HK-2 (cell line): ENCODE results near the gene NEK1.
"Not testable (repeated sequence)": the region's sequence is repeated elsewhere in the genome, so short reads cannot be mapped to it uniquely, and the experiment has no call there.

Experiments used
- DNase-seq: peaks from one replicate; pipeline ENCODE4 v3.0.0-alpha.2; 2018; ENCODE audit not compliant: unreplicated experiment

The NEK1 gene

GRCh38 chr4:169626331-169627282 lies 14.2 kb upstream of the NEK1 start:
- DNase-seq: no peak

GRCh38 chr4:169625886-169626285 lies 13.5 kb upstream of the NEK1 start:
- DNase-seq: no peak

- DNase-seq: not testable (repeated sequence)
These were observed 11.6 kb upstream of the NEK1 start for GRCh38 chr4:169624012-169624411.

DNA sequence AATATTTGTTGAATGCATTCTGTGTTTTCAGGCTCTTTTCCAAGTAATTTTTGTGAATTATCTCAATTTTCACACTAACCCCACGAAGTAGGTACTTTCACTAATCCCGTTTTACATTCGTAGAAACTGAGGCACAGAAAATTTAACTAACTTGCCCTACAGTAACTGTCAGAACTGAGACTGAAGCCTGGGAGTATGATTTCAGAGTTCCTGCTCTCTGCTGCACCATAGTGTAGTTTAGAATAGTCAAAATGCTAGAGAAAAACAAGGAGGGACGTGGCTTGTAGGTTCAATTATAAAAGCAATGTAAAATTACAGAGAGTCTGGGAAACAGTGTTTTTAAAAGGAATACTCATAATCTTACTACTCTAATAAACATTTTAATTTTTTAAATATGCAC lies 10.2 kb upstream of the NEK1 start:
- no peak for DNase-seq

GRCh38 chr4:169621731-169622492 lies 9.5 kb upstream of the NEK1 start:
- DNase-seq: no peak

GRCh38 chr4:169620880-169621248 lies 8.5 kb upstream of the NEK1 start:
- no peak for DNase-seq

DNA sequence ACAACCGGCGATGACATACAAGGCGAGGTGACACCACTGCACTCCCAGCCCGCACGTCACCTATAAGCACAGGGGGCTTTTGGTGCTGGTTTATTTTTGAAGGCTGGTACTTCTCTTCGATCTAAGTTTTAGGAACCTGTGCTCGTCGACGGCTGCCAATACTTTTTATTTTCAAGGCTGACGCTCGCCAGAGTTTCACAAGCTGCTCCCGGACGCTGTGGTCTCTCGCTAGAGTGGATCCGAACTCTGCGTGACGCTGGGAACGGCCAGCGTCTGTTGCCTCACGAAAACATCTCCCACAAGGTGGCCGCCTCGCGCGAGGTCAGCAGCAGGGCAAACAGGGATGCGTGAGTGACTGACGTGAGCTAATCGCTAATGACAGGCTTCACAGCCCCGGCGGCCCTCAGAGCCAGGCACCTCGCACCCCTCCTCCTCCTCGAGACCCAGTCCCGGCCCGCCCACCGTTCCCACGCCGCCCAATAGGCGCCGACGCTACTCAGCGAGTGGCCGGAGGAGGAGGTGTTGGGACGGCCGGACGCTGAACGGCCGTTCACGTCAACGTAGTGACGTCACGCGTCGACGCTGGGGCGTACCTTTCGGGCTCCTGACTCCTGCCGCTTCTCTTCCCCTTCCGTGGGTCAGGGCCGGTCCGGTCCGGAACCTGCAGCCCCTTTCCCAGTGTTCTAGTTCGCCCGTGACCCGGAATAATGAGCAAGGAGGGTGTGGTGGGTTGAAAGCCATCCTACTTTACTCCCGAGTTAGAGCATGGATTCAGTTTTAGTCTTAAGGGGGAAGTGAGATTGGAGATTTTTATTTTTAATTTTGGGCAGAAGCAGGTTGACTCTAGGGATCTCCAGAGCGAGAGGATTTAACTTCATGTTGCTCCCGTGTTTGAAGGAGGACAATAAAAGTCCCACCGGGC lies 7.8 kb upstream of the NEK1 start, which contains the start of gene CLCN3:
TSS of gene CLCN3 (plus strand) at position 621 of the 922 bp plus-strand sequence. CDS start 15,351 bp downstream, outside the sequence.
- DNase-seq: peak; percentile 98

DNA sequence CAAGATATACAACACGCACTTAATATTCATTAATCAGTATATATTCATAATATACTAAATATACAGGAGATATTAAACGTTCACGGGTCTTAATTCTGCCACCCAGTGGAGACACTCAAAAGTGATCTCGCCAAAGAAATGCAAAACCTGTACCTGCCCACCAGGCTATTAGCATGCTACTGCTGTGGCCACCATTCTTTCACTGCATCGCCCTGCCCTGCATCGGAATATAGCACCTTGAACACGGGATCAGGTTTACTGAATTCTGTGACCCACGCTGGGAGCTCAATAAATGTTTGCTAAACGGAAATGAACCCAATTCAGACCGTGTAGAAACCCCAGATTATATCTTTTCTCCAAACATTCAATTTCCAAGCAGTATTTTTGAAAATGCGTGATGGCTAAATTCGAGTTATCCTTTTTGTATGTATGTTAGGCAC lies 7.2 kb upstream of the NEK1 start:
- DNase-seq: peak; percentile 37

GRCh38 chr4:169618986-169619385 lies 6.6 kb upstream of the NEK1 start:
- no peak for DNase-seq

GRCh38 chr4:169618286-169618685 lies 5.9 kb upstream of the NEK1 start:
- no peak for DNase-seq

DNA sequence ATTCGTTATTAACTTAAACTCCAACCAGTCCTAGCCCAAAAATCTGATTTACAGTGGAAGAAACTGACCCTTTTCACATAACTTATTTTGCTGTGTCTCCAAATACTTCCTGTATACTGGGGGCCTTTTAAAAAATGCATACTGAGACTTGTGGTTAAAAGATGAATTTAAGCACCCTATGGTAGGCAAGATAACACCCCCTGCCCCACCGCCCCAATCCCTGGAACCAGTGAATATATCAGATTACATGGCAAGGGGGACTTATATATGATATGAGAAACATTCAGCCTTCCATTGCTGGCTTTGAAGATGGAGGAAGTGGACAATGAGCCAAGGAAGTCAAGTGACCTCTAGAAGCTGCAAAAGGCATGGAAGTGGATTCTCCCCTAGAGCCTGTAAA lies 4.9 kb upstream of the NEK1 start:
- no peak for DNase-seq

DNA sequence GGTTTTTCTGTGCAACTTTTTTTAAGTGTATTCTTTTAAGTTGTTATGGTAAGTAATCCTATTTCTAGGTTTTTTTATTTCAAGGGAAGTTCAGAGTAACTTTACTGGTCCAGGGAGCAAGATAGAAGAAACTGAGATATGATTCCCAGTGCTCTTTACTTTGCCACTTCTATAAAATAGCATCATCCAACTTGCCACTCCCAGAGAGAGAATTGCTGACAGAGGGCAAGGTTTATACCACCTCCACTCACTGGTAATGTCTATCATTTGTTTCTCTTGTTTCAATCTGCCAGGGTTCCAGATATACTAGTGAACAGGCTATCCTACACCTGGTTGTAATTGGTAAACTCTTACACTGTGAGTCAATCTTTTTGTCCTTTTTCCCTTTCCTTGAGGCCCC lies 4.5 kb upstream of the NEK1 start:
- no peak for DNase-seq

DNA sequence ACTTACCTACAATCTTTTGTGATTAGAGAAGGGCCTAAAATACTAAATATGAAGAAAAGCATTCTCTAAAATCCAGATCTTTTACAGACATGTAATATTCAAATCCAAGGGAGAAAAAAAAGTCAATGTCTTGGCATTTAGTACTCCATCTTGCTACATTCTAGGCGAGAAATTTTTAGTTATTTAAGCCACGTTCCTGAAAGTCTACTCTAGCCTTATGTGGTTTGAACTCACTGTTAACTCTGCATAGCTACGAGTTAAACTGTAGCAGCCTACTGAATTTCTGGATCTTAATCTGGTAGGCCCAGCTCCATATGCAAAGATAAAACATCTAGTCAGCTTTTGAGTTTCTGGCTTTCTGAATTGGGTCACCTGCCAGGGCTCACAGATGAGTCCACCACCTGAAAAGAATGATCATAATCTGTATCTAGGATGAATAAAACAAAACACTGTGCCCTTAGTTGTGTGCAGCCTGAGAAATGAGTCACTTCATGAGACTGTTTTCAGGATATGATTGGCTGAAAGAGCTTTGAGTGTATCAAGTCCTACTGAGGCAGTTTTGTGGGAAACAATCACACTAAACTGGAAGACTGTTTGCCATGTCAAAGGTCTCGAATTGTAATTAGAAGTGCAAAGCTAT lies 3.2 kb upstream of the NEK1 start:
- DNase-seq: no peak

DNA sequence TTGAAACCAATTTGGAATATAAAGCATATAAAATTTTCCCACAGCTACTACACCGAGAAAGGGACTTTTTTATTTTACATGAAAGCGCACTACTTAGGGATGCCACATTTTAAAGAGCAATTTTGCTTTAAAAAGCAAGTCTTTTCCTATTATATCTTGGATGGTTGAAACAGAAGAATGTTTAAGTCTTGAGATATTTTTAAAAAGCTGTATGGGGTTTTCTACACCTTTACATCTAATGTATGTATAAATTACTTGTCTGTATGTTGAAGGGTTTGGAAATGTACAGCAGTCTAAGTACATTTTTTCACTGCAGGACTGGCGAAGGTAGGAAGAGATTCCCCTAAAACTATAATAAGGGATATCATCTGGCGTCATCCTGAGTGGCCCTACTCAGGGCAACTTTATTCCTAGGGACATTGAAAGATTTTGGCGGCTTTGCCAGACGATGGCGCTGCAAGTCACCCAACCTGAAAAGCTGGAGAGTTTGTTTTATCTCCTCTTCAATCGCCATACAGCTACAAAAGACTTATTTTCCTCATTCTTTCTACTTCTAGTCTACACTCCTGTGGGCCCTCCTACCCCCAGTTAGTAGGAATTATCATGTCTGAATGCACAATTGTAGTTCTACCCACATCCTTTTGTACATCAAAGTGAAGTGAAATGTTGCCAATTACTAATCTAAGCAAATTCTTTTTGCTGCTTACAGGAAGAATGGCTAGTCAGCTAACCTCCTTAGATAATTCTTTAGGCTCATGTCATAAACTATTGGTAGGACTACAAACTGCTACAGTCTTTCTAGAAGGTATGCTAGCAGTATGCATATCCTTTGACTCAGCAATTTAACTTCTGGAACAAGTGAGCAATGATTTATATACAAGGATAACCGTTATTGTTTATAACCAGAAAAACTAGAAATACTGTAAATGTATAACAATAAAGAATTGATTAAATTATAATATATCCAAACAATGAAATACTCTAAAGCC lies 782 bp upstream of the NEK1 start:
- DNase-seq: peak; percentile 50

GRCh38 chr4:169611157-169611556 lies 1.2 kb downstream of the NEK1 start:
- no peak for DNase-seq

DNA sequence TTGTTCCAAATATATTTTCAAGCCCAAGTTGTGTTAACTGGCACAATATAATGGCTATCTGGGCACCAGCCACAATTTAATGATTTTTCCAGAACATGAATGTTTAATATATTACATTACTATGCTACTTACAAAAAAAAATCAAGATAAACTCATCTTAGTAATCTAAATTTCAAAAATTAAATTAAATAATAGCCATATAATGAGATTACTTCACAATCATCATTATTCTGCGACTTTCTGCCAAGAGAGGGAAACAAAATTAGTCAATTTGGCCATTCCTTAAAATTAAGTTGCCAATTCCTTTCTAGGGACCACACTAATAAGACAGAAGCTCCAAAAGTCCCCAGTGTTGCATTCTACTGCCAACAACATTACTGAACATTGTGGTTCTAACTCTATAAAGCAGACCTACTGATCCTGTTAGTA lies 7.5 kb downstream of the NEK1 start:
- no peak for DNase-seq

- DNase-seq: no peak
These were observed 8.1 kb downstream of the NEK1 start for GRCh38 chr4:169604131-169604900.

GRCh38 chr4:169603312-169603711 lies 9.1 kb downstream of the NEK1 start:
- DNase-seq: no peak
